Lower leg skin (tissue), 4 donors: Measurements from ENCODE around the gene RBMXL3. TPM values are rescaled to one million over a fixed set of nuclear protein-coding genes. Genes with fewer than 3 reads are reported as not detected.

ENCODE experiments used
- DNase-seq, 2 donors: peaks; one replicate each; pipeline ENCODE4 v3.0.0-alpha.2; 2019; ENCODE audit warnings: low spot score in 2 of 2
- H3K4me3 ChIP-seq: fragments of 200-600 bp; sonication (generic); 2 replicates; pipeline ENCODE4 v1.5.1; 2017; ENCODE audit warnings: mild to moderate bottlenecking, low read depth; ENCODE audit not compliant: poor library complexity, severe bottlenecking
- POLR2A ChIP-seq, 2 donors: fragments of 450-650 bp; IDR thresholded peaks; one replicate each; pipeline ENCODE4 v1.6.1; 2016 to 2017; ENCODE audit warnings: antibody characterized with exemption in 2 of 2, mild to moderate bottlenecking in 1 of 2, moderate library complexity in 1 of 2
- WGBS, 2 donors: methylation state at CpG; one replicate each; pipeline ENCODE4 v1.1.5; 2018; 5-methylcytosine and 5-hydroxymethylcytosine counted together
- intact Hi-C: fragments of 100-400 bp; cut with DNase I; formaldehyde crosslinking; loops from one replicate; pipeline ENCODE4 v1.15.0; 2023; ENCODE audit warnings: low total_unique reads
- total RNA-seq, 4 donors: library from RNA; depleted of rRNA; stranded (reverse); fragments of >200 nt; gene quantifications; one replicate each; pipeline ENCODE4 v1.1.0, GENCODE V29; 2016
- TF ChIP-seq, protein P1 (sequence below), 3 donors: fragments of 450-650 bp; IDR thresholded peaks; one replicate each; pipeline ENCODE4 v1.5.1; 2016; ENCODE audit warnings: antibody characterized with exemption in 3 of 3, mild to moderate bottlenecking in 3 of 3, moderate library complexity in 2 of 3

RBMXL3 gene
- total RNA-seq, 4 donors from 2014 or later: not detected

DNA sequence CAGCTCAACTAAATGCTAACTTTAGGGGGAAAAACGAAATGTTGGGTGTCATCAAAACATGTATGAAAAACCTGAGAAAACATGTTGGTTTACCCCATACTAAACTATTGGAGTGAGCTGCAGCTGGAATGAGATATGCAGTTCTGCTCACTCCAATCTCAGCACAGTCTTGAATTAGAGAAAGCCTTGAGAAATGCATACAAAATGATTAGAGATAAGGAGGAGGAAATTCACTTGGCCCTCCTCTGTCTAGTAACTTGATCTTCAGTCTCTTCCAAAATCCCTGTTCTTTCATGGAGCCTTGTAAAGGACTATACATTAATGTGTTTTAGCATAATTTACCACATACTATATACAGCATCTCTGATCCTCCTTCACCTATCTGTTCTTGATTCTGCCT, 47.8 kb downstream of the RBMXL3 start:
- intact Hi-C loops: no loop called here
- H3K4me3 ChIP-seq: no peak overlapping the region
- TF ChIP-seq, protein P1, sequence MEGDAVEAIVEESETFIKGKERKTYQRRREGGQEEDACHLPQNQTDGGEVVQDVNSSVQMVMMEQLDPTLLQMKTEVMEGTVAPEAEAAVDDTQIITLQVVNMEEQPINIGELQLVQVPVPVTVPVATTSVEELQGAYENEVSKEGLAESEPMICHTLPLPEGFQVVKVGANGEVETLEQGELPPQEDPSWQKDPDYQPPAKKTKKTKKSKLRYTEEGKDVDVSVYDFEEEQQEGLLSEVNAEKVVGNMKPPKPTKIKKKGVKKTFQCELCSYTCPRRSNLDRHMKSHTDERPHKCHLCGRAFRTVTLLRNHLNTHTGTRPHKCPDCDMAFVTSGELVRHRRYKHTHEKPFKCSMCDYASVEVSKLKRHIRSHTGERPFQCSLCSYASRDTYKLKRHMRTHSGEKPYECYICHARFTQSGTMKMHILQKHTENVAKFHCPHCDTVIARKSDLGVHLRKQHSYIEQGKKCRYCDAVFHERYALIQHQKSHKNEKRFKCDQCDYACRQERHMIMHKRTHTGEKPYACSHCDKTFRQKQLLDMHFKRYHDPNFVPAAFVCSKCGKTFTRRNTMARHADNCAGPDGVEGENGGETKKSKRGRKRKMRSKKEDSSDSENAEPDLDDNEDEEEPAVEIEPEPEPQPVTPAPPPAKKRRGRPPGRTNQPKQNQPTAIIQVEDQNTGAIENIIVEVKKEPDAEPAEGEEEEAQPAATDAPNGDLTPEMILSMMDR (IDR thresholded peaks at IDR 0.05): no peak
- TF ChIP-seq POLR2A (IDR thresholded peaks at IDR 0.05): no peak
- no peak for DNase-seq
- WGBS, 2 donors: 45 to 53% methylated on average over 1 of the region's 1 CpG

Other genes with a start within 250 kb of the RBMXL3 start
- 1 to 10 TPM in 1 of 4 donors, under 1 TPM in 1, not detected in 2; 0.29 to 1.5 TPM for gene IL13RA2, start 171.8 kb upstream of the RBMXL3 start, total RNA-seq
- gene LRCH2, start 44.7 kb downstream of the RBMXL3 start, total RNA-seq: under 1 TPM; 0.11 to 0.84 (median 0.49) TPM
- gene LUZP4, start 100.3 kb downstream of the RBMXL3 start, total RNA-seq: not detected